HEK293 (cell line): ENCODE measurements around the gene MPPED2.

Source experiments
- CTCF ChIA-PET: fragments of 350-600 bp; formaldehyde crosslinking; extraction: SDS; loops from one replicate; lab custom pipeline; 2021; ENCODE audit warnings: antibody characterized with exemption; lab: Yijun Ruan, JAX
- POLR2A ChIA-PET: fragments of 300-600 bp; formaldehyde crosslinking; extraction: SDS; loops from one replicate; lab custom pipeline; 2020; ENCODE audit warnings: antibody characterized with exemption, inconsistent platforms; lab: Yijun Ruan, JAX
- H3K27ac ChIP-seq: fragments of 200-500 bp; sonication (Bioruptor generic); 2 replicates; pipeline ENCODE4 v1.5.1; 2014; ENCODE audit warnings: low read depth, low read length, control low read depth, inconsistent platforms; ENCODE audit errors: extremely low read depth
- H3K36me3 ChIP-seq, 2 experiments: fragments of 200-500 bp in 1 of 2; sonication (Bioruptor generic) in 1 of 2; 1 replicate in 1 of 2; 2 replicates in 1 of 2; pipeline ENCODE4 v1.5.1; 2014 to 2017; ENCODE audit warnings: inconsistent platforms in 2 of 2, low read length in 2 of 2; ENCODE audit not compliant: control insufficient read depth in 2 of 2, insufficient read depth in 1 of 2
- H3K4me1 ChIP-seq: fragments of 200-500 bp; sonication (Bioruptor generic); 2 replicates; pipeline ENCODE4 v1.5.1; 2014; ENCODE audit warnings: mild to moderate bottlenecking, low read length, inconsistent platforms; ENCODE audit not compliant: control insufficient read depth, insufficient read depth
- H3K4me3 ChIP-seq: 2 replicates; pipeline ENCODE4 v1.5.1; 2011; ENCODE audit warnings: low read depth, mild to moderate bottlenecking, control low read depth, low read length, moderate library complexity
- H3K9me3 ChIP-seq: fragments of 200-500 bp; sonication (Bioruptor generic); 2 replicates; pipeline ENCODE4 v1.5.1; 2014; ENCODE audit warnings: low read depth, low read length, inconsistent platforms; ENCODE audit not compliant: control insufficient read depth, insufficient read depth
- MEIS1 ChIP-seq: sonication (generic); formaldehyde crosslinking; IDR thresholded peaks from 2 replicates; pipeline ENCODE4 v1.8.1; 2022; ENCODE audit warnings: missing genetic modification reagents, mild to moderate bottlenecking, borderline replicate concordance
- OSR2 ChIP-seq: fragments of 450-650 bp; formaldehyde crosslinking; IDR thresholded peaks from 2 replicates; pipeline ENCODE4 v1.5.1; 2016; ENCODE audit warnings: missing biosample characterization, missing genetic modification characterization
- SP7 ChIP-seq: fragments of 450-650 bp; formaldehyde crosslinking; IDR thresholded peaks from 2 replicates; pipeline ENCODE4 v1.5.1; 2016; ENCODE audit warnings: missing biosample characterization, missing genetic modification characterization
- TRIM28 ChIP-seq: IDR thresholded peaks from 2 replicates; pipeline ENCODE4 v1.6.1; 2011; ENCODE audit warnings: low read length, control low read depth, borderline replicate concordance
- WT1 ChIP-seq: fragments of 450-650 bp; formaldehyde crosslinking; IDR thresholded peaks from 2 replicates; pipeline ENCODE4 v1.5.1; 2016; ENCODE audit warnings: missing biosample characterization, missing genetic modification characterization
- ZBTB21 ChIP-seq: fragments of 450-650 bp; formaldehyde crosslinking; IDR thresholded peaks from 2 replicates; pipeline ENCODE4 v1.5.1; 2017; ENCODE audit warnings: missing biosample characterization, missing genetic modification characterization
- ZFHX2 ChIP-seq: fragments of 450-650 bp; formaldehyde crosslinking; conservative IDR thresholded peaks from 2 replicates; pipeline ENCODE4 v1.5.1; 2016; ENCODE audit warnings: missing biosample characterization, missing genetic modification characterization
- ZNF473 ChIP-seq: fragments of 450-650 bp; formaldehyde crosslinking; IDR thresholded peaks from 2 replicates; pipeline ENCODE4 v1.5.1; 2017; ENCODE audit warnings: missing biosample characterization, missing genetic modification characterization
- ZNF530 ChIP-seq: fragments of 450-650 bp; formaldehyde crosslinking; IDR thresholded peaks from 2 replicates; pipeline ENCODE4 v1.5.1; 2016; ENCODE audit warnings: low read depth, missing biosample characterization, missing genetic modification characterization
- ZNF585B ChIP-seq: fragments of 450-650 bp; formaldehyde crosslinking; IDR thresholded peaks from 2 replicates; pipeline ENCODE4 v1.5.1; 2016; ENCODE audit warnings: missing biosample characterization, missing genetic modification characterization
- ZNF626 ChIP-seq: fragments of 450-650 bp; sonication (Bioruptor Pico); formaldehyde crosslinking; IDR thresholded peaks from 2 replicates; pipeline ENCODE4 v1.5.1; 2018; ENCODE audit warnings: missing biosample characterization, missing genetic modification characterization, inconsistent platforms
- ZNF654 ChIP-seq: fragments of 450-650 bp; formaldehyde crosslinking; IDR thresholded peaks from 2 replicates; pipeline ENCODE4 v1.5.1; 2016; ENCODE audit warnings: low read depth, missing biosample characterization, missing genetic modification characterization
- ZNF837 ChIP-seq: fragments of 450-650 bp; formaldehyde crosslinking; IDR thresholded peaks from 2 replicates; pipeline ENCODE4 v1.5.1; 2016; ENCODE audit warnings: missing biosample characterization, missing genetic modification characterization
- TF ChIP-seq, protein P1 (sequence below): fragments of 450-650 bp; formaldehyde crosslinking; IDR thresholded peaks from 2 replicates; pipeline ENCODE4 v1.5.1; 2016; ENCODE audit warnings: missing biosample characterization, missing genetic modification characterization
- TF ChIP-seq, protein P2 (sequence below): fragments of 450-650 bp; formaldehyde crosslinking; IDR thresholded peaks from 2 replicates; pipeline ENCODE4 v1.5.1; 2016; ENCODE audit warnings: missing biosample characterization, missing genetic modification characterization
- TF ChIP-seq, protein P3 (sequence below): fragments of 450-650 bp; formaldehyde crosslinking; IDR thresholded peaks from 2 replicates; pipeline ENCODE4 v1.5.1; 2016; ENCODE audit warnings: missing biosample characterization, missing genetic modification characterization, low read depth
- TF ChIP-seq, protein P4 (sequence below): fragments of 450-650 bp; formaldehyde crosslinking; IDR thresholded peaks from 2 replicates; pipeline ENCODE4 v1.5.1; 2016; ENCODE audit warnings: missing biosample characterization, missing genetic modification characterization
- TF ChIP-seq, protein P5 (sequence below): fragments of 450-650 bp; formaldehyde crosslinking; IDR thresholded peaks from 2 replicates; pipeline ENCODE4 v1.5.1; 2017; ENCODE audit warnings: missing biosample characterization, missing genetic modification characterization
- TF ChIP-seq, protein P6 (sequence below): fragments of 450-650 bp; formaldehyde crosslinking; IDR thresholded peaks from 2 replicates; pipeline ENCODE4 v1.5.1; 2016; ENCODE audit warnings: missing biosample characterization, missing genetic modification characterization
- TF ChIP-seq, protein P7 (sequence below): fragments of 450-650 bp; formaldehyde crosslinking; IDR thresholded peaks from 2 replicates; pipeline ENCODE4 v1.5.1; 2017; ENCODE audit warnings: missing biosample characterization, missing genetic modification characterization

Gene MPPED2

DNA sequence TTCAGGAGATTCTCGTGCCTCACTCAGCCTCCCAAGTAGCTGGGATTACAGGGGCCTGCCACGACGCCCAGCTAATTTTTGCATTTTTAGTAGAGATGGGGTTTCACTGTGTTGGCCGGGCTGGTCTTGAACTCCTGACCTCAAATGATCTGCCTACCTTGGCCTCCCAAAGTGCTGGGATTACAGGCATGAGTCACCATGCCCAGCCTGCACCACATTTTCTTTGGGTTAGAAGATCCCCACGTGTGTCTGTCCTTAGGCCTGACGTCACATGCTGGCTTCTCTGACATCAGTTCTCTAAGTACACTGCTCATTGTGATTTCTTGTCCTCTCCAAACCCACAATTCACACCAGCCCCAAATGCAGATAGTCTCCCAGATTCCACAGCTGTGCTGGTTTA lies 31.6 kb downstream of the MPPED2 start (continued):
- TF ChIP-seq, protein P1, sequence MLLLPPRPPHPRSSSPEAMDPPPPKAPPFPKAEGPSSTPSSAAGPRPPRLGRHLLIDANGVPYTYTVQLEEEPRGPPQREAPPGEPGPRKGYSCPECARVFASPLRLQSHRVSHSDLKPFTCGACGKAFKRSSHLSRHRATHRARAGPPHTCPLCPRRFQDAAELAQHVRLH: 0 out of 2 replicates have a peak, but pooled peaks have one; percentile 58
- TF ChIP-seq WT1 (0 out of 2 replicates have a peak, but pooled peaks have one; percentile 13), ZBTB21 (tag by site-specific recombination) (peak; percentile 61; the same call in 1 of the 2 replicates)
- TF ChIP-seq, protein P2, sequence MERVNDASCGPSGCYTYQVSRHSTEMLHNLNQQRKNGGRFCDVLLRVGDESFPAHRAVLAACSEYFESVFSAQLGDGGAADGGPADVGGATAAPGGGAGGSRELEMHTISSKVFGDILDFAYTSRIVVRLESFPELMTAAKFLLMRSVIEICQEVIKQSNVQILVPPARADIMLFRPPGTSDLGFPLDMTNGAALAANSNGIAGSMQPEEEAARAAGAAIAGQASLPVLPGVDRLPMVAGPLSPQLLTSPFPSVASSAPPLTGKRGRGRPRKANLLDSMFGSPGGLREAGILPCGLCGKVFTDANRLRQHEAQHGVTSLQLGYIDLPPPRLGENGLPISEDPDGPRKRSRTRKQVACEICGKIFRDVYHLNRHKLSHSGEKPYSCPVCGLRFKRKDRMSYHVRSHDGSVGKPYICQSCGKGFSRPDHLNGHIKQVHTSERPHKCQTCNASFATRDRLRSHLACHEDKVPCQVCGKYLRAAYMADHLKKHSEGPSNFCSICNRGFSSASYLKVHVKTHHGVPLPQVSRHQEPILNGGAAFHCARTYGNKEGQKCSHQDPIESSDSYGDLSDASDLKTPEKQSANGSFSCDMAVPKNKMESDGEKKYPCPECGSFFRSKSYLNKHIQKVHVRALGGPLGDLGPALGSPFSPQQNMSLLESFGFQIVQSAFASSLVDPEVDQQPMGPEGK (tag by site-specific recombination): 0 out of 2 replicates have a peak, but pooled peaks have one; percentile 29

DNA sequence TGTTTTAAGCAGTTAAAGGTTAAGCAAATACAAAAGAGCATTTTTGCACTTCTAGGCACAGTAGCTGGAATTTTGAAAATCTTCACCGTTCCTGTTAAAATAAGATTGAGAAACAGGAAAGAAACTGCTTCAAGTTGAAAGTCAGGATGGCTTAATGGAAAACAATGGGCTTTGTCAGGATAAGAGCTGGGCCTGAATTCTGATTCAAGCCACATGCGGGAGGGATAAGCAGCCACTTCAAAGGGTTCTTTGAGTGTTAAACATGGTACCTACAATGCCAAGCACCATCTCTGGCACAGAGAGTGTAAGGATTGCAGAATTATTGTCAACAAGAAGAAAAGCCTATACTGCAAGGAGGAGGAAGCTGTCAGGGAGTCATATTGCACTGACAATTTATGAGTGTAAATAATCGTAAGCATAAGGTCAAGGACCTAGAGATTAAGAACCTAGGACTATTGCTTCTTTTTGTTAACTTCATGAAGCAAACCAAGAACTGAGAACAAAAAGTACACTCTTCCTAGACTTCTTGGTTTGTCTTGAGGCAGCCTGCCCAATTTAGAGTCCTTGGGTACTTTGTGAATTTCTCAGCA lies 32.5 kb downstream of the MPPED2 start:
- ChIA-PET CTCF (interaction anchor here (0.6 kb wide), 2 partner anchors 58 to 164 kb away, joined by 3 to 4 read pairs; no protein-coding TSS in a partner anchor), POLR2A (no interaction called here)
- H3K4me1 ChIP-seq: 0 out of 2 replicates have a peak, but pooled peaks cover 2% of the 10 kb centered on the region
- no peak overlapping the region for H3K4me3 ChIP-seq
- H3K36me3 ChIP-seq: no peaks in the 10 kb centered on the region
- no peak overlapping the region for H3K27ac ChIP-seq
- H3K9me3 ChIP-seq: no peaks in the 10 kb centered on the region
- TF ChIP-seq WT1 (peak; percentile 47; the same call in 1 of the 2 replicates), ZNF837 (no peak), OSR2 (0 out of 2 replicates have a peak, but pooled peaks have one; percentile 29), ZFHX2 (tag by site-specific recombination) (no peak), ZNF585B (no peak), ZNF530 (no peak), MEIS1 (0 out of 2 replicates have a peak, but pooled peaks have one; percentile 67), ZNF654 (tag by site-specific recombination) (no peak), ZNF473 (no peak), TRIM28 (peak; percentile 69; the same call in 1 of the 2 replicates), ZNF626 (tag by site-specific recombination) (no peak), SP7 (tag by site-specific recombination) (0 out of 2 replicates have a peak, but pooled peaks have one; percentile 14)
- TF ChIP-seq, protein P3, sequence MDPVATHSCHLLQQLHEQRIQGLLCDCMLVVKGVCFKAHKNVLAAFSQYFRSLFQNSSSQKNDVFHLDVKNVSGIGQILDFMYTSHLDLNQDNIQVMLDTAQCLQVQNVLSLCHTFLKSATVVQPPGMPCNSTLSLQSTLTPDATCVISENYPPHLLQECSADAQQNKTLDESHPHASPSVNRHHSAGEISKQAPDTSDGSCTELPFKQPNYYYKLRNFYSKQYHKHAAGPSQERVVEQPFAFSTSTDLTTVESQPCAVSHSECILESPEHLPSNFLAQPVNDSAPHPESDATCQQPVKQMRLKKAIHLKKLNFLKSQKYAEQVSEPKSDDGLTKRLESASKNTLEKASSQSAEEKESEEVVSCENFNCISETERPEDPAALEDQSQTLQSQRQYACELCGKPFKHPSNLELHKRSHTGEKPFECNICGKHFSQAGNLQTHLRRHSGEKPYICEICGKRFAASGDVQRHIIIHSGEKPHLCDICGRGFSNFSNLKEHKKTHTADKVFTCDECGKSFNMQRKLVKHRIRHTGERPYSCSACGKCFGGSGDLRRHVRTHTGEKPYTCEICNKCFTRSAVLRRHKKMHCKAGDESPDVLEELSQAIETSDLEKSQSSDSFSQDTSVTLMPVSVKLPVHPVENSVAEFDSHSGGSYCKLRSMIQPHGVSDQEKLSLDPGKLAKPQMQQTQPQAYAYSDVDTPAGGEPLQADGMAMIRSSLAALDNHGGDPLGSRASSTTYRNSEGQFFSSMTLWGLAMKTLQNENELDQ (tag by site-specific recombination): no peak
- TF ChIP-seq, protein P4, sequence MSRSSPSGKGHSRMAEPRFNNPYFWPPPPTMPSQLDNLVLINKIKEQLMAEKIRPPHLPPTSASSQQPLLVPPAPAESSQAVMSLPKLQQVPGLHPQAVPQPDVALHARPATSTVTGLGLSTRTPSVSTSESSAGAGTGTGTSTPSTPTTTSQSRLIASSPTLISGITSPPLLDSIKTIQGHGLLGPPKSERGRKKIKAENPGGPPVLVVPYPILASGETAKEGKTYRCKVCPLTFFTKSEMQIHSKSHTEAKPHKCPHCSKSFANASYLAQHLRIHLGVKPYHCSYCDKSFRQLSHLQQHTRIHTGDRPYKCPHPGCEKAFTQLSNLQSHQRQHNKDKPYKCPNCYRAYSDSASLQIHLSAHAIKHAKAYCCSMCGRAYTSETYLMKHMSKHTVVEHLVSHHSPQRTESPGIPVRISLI (tag by site-specific recombination): no peak
- TF ChIP-seq, protein P5, sequence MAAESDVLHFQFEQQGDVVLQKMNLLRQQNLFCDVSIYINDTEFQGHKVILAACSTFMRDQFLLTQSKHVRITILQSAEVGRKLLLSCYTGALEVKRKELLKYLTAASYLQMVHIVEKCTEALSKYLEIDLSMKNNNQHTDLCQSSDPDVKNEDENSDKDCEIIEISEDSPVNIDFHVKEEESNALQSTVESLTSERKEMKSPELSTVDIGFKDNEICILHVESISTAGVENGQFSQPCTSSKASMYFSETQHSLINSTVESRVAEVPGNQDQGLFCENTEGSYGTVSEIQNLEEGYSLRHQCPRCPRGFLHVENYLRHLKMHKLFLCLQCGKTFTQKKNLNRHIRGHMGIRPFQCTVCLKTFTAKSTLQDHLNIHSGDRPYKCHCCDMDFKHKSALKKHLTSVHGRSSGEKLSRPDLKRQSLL (tag by site-specific recombination): no peak
- TF ChIP-seq, protein P6, sequence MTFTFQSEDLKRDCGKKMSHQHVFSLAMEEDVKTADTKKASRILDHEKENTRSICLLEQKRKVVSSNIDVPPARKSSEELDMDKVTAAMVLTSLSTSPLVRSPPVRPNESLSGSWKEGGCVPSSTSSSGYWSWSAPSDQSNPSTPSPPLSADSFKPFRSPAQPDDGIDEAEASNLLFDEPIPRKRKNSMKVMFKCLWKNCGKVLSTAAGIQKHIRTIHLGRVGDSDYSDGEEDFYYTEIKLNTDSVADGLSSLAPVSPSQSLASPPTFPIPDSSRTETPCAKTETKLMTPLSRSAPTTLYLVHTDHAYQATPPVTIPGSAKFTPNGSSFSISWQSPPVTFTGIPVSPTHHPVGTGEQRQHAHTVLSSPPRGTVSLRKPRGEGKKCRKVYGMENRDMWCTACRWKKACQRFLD (tag by site-specific recombination): no peak
- TF ChIP-seq, protein P7, sequence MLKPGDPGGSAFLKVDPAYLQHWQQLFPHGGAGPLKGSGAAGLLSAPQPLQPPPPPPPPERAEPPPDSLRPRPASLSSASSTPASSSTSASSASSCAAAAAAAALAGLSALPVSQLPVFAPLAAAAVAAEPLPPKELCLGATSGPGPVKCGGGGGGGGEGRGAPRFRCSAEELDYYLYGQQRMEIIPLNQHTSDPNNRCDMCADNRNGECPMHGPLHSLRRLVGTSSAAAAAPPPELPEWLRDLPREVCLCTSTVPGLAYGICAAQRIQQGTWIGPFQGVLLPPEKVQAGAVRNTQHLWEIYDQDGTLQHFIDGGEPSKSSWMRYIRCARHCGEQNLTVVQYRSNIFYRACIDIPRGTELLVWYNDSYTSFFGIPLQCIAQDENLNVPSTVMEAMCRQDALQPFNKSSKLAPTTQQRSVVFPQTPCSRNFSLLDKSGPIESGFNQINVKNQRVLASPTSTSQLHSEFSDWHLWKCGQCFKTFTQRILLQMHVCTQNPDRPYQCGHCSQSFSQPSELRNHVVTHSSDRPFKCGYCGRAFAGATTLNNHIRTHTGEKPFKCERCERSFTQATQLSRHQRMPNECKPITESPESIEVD: peak; percentile 83
